ENCODE results near the gene RBM25. TPM values are rescaled to one million over a fixed set of nuclear protein-coding genes. Genes with fewer than 3 reads are reported as not detected.

The RBM25 gene
- 9.4 and 17.8 TPM in 2 replicates for total RNA-seq

DNA sequence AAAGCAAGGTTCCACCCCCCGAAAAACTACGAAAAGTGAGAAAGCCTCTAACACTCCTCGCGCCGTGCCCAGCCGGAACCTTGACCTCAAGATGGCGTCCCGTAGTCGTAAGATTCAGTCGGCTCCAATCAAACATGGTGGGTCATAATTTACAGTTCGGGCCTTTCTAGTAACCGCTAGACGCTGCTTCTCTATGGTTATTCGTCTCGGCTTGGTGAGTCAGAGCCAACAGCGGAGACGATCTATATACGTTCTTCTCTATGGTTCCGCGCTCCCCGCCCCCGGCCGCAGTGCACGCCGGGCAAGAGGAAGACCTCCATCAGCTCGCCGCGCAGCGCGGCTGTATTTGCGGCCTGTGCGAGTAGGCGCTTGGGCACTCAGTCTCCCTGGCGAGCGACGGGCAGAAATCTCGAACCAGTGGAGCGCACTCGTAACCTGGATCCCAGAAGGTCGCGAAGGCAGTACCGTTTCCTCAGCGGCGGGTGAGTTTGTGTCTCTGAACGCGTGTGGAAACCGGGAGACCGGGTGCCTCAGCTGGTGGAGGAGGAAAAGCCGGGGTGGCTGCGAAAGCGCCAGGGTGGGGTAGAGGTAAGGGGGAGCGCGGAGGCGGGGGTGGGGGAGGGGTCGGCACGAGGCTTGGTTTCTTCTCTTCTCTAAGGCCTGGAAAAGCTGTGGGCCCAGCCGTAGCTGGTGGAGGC, at the start of gene RBM25:
RBM25 (plus strand) TSS at position 311 of the 698 bp plus-strand sequence. CDS start 13,108 bp downstream, outside the sequence.

DNA sequence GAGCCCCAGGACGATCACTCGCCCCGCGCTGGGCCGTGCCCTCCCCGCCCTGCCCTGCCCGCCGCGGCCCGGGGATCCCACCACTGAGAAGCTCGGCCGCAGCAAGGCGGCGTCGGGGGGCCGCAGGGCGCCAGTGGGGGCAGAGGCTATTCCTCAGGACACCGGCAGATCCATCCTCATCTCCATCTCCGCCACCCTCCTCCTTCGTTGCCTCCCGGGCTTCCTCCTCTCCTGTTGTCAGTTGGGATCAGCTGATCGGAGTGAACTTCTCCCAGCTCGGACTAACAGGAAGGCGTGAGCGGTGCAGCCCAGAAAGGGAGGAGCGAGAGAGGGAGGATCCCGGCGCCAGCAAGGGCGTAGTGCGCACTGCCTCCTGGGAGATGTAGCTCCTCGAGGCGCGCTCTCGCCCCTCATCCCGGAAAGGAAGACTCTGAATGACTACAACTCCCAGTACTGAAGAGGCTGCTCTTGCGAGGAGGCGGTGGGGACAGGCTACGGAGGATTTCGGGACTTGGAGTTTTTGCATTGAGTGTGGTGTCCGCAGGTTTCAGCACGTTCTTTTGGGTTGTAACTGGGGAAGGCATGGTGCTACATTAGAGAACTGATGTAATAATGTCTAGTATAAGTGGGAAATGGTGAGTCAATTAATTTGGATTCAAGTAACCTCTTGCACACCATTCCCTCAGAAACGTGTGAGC, 31.3 kb upstream of the RBM25 start, which contains the start of gene ZFYVE1:
ZFYVE1 (minus strand) TSS at position 262 of the 698 bp plus-strand sequence. CDS start 2,598 bp downstream, outside the sequence.

GRCh38 chr14:73136387-73137225, 78.3 kb downstream of the RBM25 start, which contains the start of gene PSEN1:
TSS of gene PSEN1 (plus strand) at chr14:73136507. CDS start at chr14:73148020, 11,513 bp downstream.

Other genes with a start within 250 kb of the RBM25 start
- gene DPF3, start 164.4 kb upstream of the RBM25 start, total RNA-seq, result 0.25 and 2.0 TPM in 2 replicates
- 13.7 and 20.3 TPM in 2 replicates for gene DCAF4, start 132.1 kb upstream of the RBM25 start, total RNA-seq
- gene ZFYVE1, start 31.4 kb upstream of the RBM25 start, total RNA-seq, result 7.7 and 19.4 TPM in 2 replicates
- 27.4 and 42.5 TPM in 2 replicates for gene PSEN1, start 78.0 kb downstream of the RBM25 start, total RNA-seq
- gene PAPLN, start 179.0 kb downstream of the RBM25 start, total RNA-seq, result 10.9 and 106 TPM in 2 replicates

Measured in mesangial cell (primary cell).